Activated CD4-positive, alpha-beta T cell treated with anti-CD3 and anti-CD28 coated beads, Interleukin-2, amount 10 ng/mL, durations not matched to agents 24 days and 14 days (primary cell): ENCODE results near the gene KNTC1. TPM values are rescaled to one million over a fixed set of nuclear protein-coding genes. Genes with fewer than 3 reads are reported as not detected.

Experiments
- DNase-seq: peaks from one replicate; pipeline ENCODE4 v3.0.0; 2022
- H3K27ac Mint-ChIP-seq: one replicate; pipeline ENCODE4 v1.8.0; 2022; ENCODE audit warnings: mild to moderate bottlenecking, mixed read lengths
- H3K27me3 Mint-ChIP-seq: one replicate; pipeline ENCODE4 v1.8.0; 2022; ENCODE audit warnings: mixed read lengths
- H3K36me3 Mint-ChIP-seq: one replicate; pipeline ENCODE4 v1.8.0; 2022; ENCODE audit warnings: low read depth, mild to moderate bottlenecking, mixed read lengths
- H3K4me1 Mint-ChIP-seq: one replicate; pipeline ENCODE4 v1.8.0; 2021; ENCODE audit warnings: mixed read lengths
- H3K4me3 Mint-ChIP-seq: one replicate; pipeline ENCODE4 v1.8.0; 2022; ENCODE audit warnings: mild to moderate bottlenecking, moderate library complexity, mixed read lengths
- H3K9me3 Mint-ChIP-seq: one replicate; pipeline ENCODE4 v1.8.0; 2021; ENCODE audit warnings: mixed read lengths
- intact Hi-C: fragments of 100-400 bp; cut with micrococcal nuclease; formaldehyde crosslinking; loops from one replicate; pipeline ENCODE4 v1.15.1; 2023
- total RNA-seq: library from RNA; stranded (reverse); gene quantifications from 2 replicates; pipeline ENCODE4 v1.2.3, GENCODE V29; 2022

KNTC1 gene
- total RNA-seq, 1 donor from 2014 or later, result 129 TPM

- Mint-ChIP-seq H3K27me3 (no peaks in the 10 kb centered on the region), H3K27ac (no peak overlapping the region), H3K4me1 (no peaks in the 10 kb centered on the region), H3K9me3 (no peaks in the 10 kb centered on the region), H3K36me3 (peaks cover 5% of the 10 kb centered on the region), H3K4me3 (no peak overlapping the region)
- no peak for DNase-seq
- intact Hi-C loops, result no loop called here
Observed at GRCh38 chr12:122661246-122661645, 134.2 kb downstream of the KNTC1 start.

DNA sequence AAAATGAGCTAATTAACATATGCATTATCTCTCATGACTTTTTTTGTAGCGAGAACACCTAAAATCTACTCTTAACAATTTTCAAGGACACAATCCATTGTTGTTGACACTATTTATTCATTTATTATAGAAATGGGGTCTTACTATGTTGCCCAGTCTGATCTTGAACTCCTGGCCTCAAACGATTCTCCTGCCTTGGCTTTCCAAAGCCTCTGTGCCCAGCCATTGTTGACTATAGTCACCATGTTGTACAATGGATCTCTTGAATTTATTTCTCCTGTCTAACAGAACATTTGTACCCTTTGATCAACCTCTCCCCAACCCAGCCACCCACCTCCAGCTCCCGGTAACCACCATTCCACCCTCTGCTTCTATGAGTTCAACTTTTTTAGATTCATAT, 134.9 kb downstream of the KNTC1 start:
- Mint-ChIP-seq H3K27ac (no peak overlapping the region), H3K4me3 (no peak overlapping the region), H3K4me1 (no peaks in the 10 kb centered on the region), H3K9me3 (no peaks in the 10 kb centered on the region), H3K36me3 (peaks cover 3% of the 10 kb centered on the region), H3K27me3 (no peaks in the 10 kb centered on the region)
- intact Hi-C loops, result no loop called here
- no peak for DNase-seq

DNA sequence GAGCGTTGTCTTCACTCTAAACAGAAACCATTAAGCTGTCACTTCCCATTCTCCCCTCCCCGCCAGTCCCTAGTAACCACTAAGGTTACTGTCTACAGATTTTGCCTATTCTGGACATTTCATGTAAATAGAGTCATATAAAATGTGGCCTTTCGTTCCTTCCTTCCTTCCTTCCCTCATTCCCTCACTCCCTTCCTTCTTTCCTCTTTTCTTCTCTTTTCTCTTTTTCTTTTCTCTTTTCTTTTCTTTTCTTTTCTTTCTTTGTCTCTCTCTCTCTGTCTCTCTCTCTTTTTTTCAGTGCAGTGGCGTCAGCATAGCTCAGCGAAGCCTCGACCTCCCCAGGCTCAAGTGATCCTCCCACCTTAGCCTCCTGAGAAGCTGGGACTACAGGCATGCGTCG, 138.3 kb downstream of the KNTC1 start:
- Mint-ChIP-seq H3K9me3 (no peaks in the 10 kb centered on the region), H3K27ac (no peak overlapping the region), H3K27me3 (no peaks in the 10 kb centered on the region), H3K36me3 (peaks cover 2% of the 10 kb centered on the region), H3K4me1 (no peaks in the 10 kb centered on the region), H3K4me3 (no peak overlapping the region)
- DNase-seq, result no peak
- intact Hi-C loops, result no loop called here

GRCh38 chr12:122665759-122666158, 138.7 kb downstream of the KNTC1 start:
- DNase-seq, result no peak
- Mint-ChIP-seq H3K4me1 (no peaks in the 10 kb centered on the region), H3K27ac (no peak overlapping the region), H3K27me3 (no peaks in the 10 kb centered on the region), H3K9me3 (no peaks in the 10 kb centered on the region), H3K4me3 (no peak overlapping the region), H3K36me3 (peaks cover 2% of the 10 kb centered on the region)
- intact Hi-C loops, result no loop called here

DNA sequence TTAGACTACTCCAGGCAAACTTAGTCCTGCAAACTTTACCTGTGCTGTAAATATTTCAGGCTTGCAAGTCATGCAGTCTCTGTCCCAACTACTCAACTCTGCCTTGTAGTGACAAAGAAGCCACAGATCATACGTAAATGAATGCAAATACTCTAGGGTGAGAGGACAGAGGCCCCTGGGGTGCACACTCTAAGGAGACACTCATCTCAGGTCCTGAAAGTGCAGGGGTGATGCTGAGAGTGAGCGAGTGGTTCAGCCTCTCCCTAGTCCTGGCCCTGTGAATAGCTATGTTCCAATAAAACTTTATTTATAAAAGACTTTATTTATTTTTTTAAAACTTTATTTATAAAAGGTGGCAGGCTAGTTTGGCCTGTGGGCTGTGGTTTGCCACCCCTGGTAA, 141.2 kb downstream of the KNTC1 start:
- intact Hi-C loops, result no loop called here
- H3K9me3 Mint-ChIP-seq, result no peaks in the 10 kb centered on the region
- H3K27me3 Mint-ChIP-seq, result peaks cover 2% of the 10 kb centered on the region
- no peaks in the 10 kb centered on the region for H3K36me3 Mint-ChIP-seq
- no peak overlapping the region for H3K27ac Mint-ChIP-seq
- H3K4me1 Mint-ChIP-seq, result peaks cover 2% of the 10 kb centered on the region
- DNase-seq, result no peak
- H3K4me3 Mint-ChIP-seq, result no peak overlapping the region

DNA sequence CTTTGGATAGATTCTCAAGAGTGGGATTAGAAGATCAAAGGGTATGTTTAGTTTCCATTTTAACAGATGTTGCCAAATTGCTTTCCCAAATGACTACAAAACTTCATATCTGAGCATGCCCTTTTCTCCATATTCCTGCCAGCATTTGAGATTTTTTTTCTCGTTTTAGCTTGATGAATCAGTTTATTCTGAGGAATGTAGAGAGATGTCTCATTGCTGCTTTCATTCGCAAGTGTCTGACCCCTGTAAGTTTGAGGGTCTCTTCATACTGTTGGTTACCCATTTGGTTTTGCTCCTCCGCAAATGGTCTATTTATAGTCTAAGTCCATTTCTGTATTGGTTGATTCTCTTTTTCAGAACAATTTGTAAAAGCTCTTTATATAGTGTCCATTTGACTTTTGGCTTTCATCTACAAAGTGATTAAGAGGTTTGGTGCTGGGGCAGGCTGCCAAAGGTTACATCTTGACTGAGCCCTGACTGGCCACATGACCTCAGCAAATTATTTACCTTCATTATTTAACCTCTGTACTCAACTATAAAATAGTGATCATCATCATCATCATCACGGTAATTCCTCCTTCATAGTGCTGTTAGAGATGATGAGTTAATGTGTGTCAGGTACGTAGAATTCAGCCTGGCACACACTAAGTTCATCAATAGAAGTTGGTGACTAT, 142.5 kb downstream of the KNTC1 start:
- H3K27ac Mint-ChIP-seq, result no peak overlapping the region
- intact Hi-C loops, result no loop called here
- H3K27me3 Mint-ChIP-seq, result peaks cover 3% of the 10 kb centered on the region
- H3K9me3 Mint-ChIP-seq, result no peaks in the 10 kb centered on the region
- no peaks in the 10 kb centered on the region for H3K36me3 Mint-ChIP-seq
- no peak for DNase-seq
- H3K4me3 Mint-ChIP-seq, result no peak overlapping the region
- H3K4me1 Mint-ChIP-seq, result peaks cover 2% of the 10 kb centered on the region

GRCh38 chr12:122672515-122672914, 145.5 kb downstream of the KNTC1 start:
- DNase-seq, result no peak
- Mint-ChIP-seq H3K4me1 (peaks cover 2% of the 10 kb centered on the region), H3K27me3 (peaks cover 3% of the 10 kb centered on the region), H3K27ac (no peak overlapping the region), H3K4me3 (no peak overlapping the region), H3K9me3 (no peaks in the 10 kb centered on the region), H3K36me3 (no peaks in the 10 kb centered on the region)
- intact Hi-C loops, result no loop called here

Other genes with a start within 250 kb of the KNTC1 start
- 60.8 and 66.1 TPM in 2 replicates for gene CLIP1, start 104.6 kb upstream of the KNTC1 start, total RNA-seq
- gene ZCCHC8, start 26.3 kb upstream of the KNTC1 start, total RNA-seq, result 41.4 and 41.9 TPM in 2 replicates
- 99.7 and 101 TPM in 2 replicates for gene RSRC2, start 313 bp upstream of the KNTC1 start, total RNA-seq
- 0.26 and 0.47 TPM in 2 replicates for gene HCAR2, start 176.1 kb downstream of the KNTC1 start, total RNA-seq
- 0.45 and 0.84 TPM in 2 replicates for gene HCAR3, start 189.6 kb downstream of the KNTC1 start, total RNA-seq
- 6.0 and 6.8 TPM in 2 replicates for gene HCAR1, start 203.6 kb downstream of the KNTC1 start, total RNA-seq
- gene DENR, start 225.6 kb downstream of the KNTC1 start, total RNA-seq, result 88.7 and 89.6 TPM in 2 replicates
- 0.31 and 0.58 TPM in 2 replicates for gene CCDC62, start 247.3 kb downstream of the KNTC1 start, total RNA-seq